Thyroid gland (tissue), 4 donors: ENCODE data around the gene PAXX.

Source experiments
- POLR2A ChIP-seq, 2 donors: fragments of 450-650 bp; IDR thresholded peaks; one replicate each; pipeline ENCODE4 v1.6.1; 2017; ENCODE audit warnings: antibody characterized with exemption in 2 of 2, mild to moderate bottlenecking in 2 of 2, moderate library complexity in 1 of 2
- TF ChIP-seq, protein P1 (sequence below), 6 experiments: fragments of 200-600 bp in 3 of 6; fragments of 450-650 bp in 3 of 6; sonication (generic) in 3 of 6; IDR thresholded peaks; one replicate each; pipeline ENCODE4 v1.5.1; 2016 to 2019; ENCODE audit warnings: antibody characterized with exemption in 6 of 6, mild to moderate bottlenecking in 2 of 6, inconsistent platforms in 1 of 6, moderate library complexity in 1 of 6

DNA sequence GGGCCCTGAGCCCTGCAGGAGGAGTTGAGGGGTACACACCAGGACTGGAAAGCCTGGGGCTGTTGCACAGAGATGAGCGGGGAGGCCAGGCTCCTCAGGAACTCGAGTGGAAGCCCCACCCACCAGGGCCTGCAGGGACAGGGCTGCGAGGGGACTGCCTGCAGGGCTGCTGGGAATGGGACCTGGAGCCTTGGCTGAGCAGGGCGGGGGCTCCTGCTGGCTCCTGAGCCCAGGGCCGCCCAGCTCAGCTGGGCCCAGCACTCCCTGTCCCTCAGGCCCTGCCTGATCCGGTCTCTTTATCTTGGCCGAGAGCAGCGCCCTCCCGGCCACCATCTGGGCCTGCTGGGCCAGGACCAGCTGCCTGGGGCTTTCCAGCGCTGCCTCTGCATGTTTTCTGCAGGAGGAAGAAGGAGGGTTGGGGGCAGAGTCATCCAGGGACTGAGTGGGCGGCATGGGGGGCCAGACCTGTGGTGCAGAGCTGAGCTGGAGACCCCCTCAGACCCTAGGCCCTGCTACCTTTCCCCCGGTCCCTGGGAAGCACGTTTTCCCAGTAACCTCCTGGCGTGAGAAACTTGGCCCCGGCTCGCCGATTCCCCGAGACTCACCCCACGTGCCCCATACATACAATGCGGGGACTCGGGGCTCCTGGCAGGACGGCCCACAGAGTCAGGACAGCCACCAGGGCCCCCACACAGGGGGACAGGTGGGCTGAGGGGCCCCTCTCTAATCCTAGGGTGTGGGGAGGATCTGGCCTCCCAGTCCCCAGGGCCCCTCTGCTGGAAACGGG, 30.8 kb upstream of the PAXX start:
- TF ChIP-seq, protein P1, sequence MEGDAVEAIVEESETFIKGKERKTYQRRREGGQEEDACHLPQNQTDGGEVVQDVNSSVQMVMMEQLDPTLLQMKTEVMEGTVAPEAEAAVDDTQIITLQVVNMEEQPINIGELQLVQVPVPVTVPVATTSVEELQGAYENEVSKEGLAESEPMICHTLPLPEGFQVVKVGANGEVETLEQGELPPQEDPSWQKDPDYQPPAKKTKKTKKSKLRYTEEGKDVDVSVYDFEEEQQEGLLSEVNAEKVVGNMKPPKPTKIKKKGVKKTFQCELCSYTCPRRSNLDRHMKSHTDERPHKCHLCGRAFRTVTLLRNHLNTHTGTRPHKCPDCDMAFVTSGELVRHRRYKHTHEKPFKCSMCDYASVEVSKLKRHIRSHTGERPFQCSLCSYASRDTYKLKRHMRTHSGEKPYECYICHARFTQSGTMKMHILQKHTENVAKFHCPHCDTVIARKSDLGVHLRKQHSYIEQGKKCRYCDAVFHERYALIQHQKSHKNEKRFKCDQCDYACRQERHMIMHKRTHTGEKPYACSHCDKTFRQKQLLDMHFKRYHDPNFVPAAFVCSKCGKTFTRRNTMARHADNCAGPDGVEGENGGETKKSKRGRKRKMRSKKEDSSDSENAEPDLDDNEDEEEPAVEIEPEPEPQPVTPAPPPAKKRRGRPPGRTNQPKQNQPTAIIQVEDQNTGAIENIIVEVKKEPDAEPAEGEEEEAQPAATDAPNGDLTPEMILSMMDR (IDR thresholded peaks at IDR 0.05): no peak
- TF ChIP-seq POLR2A (IDR thresholded peaks at IDR 0.05): no peak
